ENCODE measurements around the gene TPT1. TPM values are rescaled to one million over a fixed set of nuclear protein-coding genes. Genes with fewer than 3 reads are reported as not detected.
"Not testable (repeated sequence)": the region's sequence is repeated elsewhere in the genome, so short reads cannot be mapped to it uniquely, and the experiment has no call there.

Gene TPT1
- total RNA-seq, 1 donor, result 5,269 TPM

- H3K4me3 ChIP-seq (ENCODE audit: low read depth, low read length), result no peak overlapping the region
- no peak for DNase-seq (ENCODE audit: low read depth)
- no peak for TF ChIP-seq CTCF (IDR thresholded peaks at IDR 0.05; ENCODE audit: insufficient read depth, low read length)
These were observed 40.2 kb upstream of the TPT1 start for GRCh38 chr13:45381196-45381595.

- H3K4me3 ChIP-seq (ENCODE audit: low read depth, low read length); DNase-seq (ENCODE audit: low read depth): not testable (repeated sequence)
These were observed 39.7 kb upstream of the TPT1 start for GRCh38 chr13:45380708-45381107.

DNA sequence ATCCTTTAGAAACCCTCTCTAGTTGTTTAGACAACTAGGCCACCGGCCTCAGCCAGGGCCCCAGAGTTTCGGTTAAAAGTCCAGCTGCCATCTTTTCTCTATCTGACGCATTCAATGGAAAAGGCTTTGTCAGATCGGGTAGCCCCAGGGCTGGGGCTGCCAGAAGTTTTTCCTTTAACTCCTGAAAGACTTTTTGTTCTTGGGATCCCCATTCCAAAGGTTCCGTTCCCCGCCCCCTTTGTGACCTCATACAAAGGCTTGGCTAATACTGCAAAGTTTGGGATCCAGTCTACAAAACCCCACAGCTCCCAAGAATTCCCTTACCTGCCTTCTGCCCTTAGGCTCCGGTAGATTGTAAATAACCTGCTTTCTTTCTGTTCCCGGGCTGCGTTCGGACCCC lies 38.5 kb upstream of the TPT1 start:
- DNase-seq (ENCODE audit: low read depth); H3K4me3 ChIP-seq (ENCODE audit: low read depth, low read length): not testable (repeated sequence)

- not testable (repeated sequence) for DNase-seq (ENCODE audit: low read depth); H3K4me3 ChIP-seq (ENCODE audit: low read depth, low read length)
These were observed 37.8 kb upstream of the TPT1 start for GRCh38 chr13:45378786-45379185.

GRCh38 chr13:45377314-45377713 lies 36.3 kb upstream of the TPT1 start:
- not testable (repeated sequence) for H3K4me3 ChIP-seq (ENCODE audit: low read depth, low read length); DNase-seq (ENCODE audit: low read depth)

- not testable (repeated sequence) for H3K4me3 ChIP-seq (ENCODE audit: low read depth, low read length); DNase-seq (ENCODE audit: low read depth)
These were observed 35.7 kb upstream of the TPT1 start for GRCh38 chr13:45376651-45377050.

GRCh38 chr13:45374917-45375316 lies 33.9 kb upstream of the TPT1 start:
- H3K4me3 ChIP-seq (ENCODE audit: low read depth, low read length), result no peak overlapping the region
- no peak for DNase-seq (ENCODE audit: low read depth)
- TF ChIP-seq CTCF (IDR thresholded peaks at IDR 0.05; ENCODE audit: insufficient read depth, low read length), result no peak

- H3K4me3 ChIP-seq (ENCODE audit: low read depth, low read length), result no peak overlapping the region
- no peak for TF ChIP-seq CTCF (IDR thresholded peaks at IDR 0.05; ENCODE audit: insufficient read depth, low read length)
- DNase-seq (ENCODE audit: low read depth), result no peak
These were observed 32.2 kb upstream of the TPT1 start for GRCh38 chr13:45373162-45373547.

GRCh38 chr13:45372189-45373161 lies 31.5 kb upstream of the TPT1 start:
- no peak for TF ChIP-seq CTCF (IDR thresholded peaks at IDR 0.05; ENCODE audit: insufficient read depth, low read length)
- no peak overlapping the region for H3K4me3 ChIP-seq (ENCODE audit: low read depth, low read length)
- no peak for DNase-seq (ENCODE audit: low read depth)
